H1 (cell line): Measurements from ENCODE around the gene CAVIN2. TPM values are rescaled to one million over a fixed set of nuclear protein-coding genes. Genes with fewer than 3 reads are reported as not detected.

ENCODE experiments used
- CTCF ChIA-PET: fragments of 300-600 bp; sonication (Branson Sonifier 250); formaldehyde crosslinking; loops from one replicate; lab custom pipeline; 2021; ENCODE audit not compliant: partially characterized antibody; lab: Charles Lee
- POLR2A ChIA-PET: fragments of 300-600 bp; sonication (Branson Sonifier 250); formaldehyde crosslinking; loops from one replicate; lab custom pipeline; 2021; ENCODE audit warnings: inconsistent platforms; ENCODE audit not compliant: partially characterized antibody; lab: Charles Lee
- DNase-seq, 2 experiments: peaks; one replicate each; pipeline versions ENCODE4 v3.0.0 to v3.0.0-alpha.2; 2010 to 2022; ENCODE audit warnings: low spot score in 2 of 2, low read depth in 1 of 2, mixed read lengths in 1 of 2
- FAIRE-seq: peaks from 2 replicates; lab custom pipeline; 2011; peaks lifted over from hg19 to GRCh38; lab: Jason Lieb, UNC
- H2AFZ ChIP-seq: 2 replicates; pipeline ENCODE4 v1.8.1; 2012; ENCODE audit warnings: low read length, inconsistent platforms
- H2AK5ac ChIP-seq: 2 replicates; pipeline ENCODE4 v1.6.1; 2013; ENCODE audit warnings: low read depth, low read length
- H2BK120ac ChIP-seq: replicated peaks from 2 replicates; pipeline ENCODE3; 2013; ENCODE audit warnings: low read depth, low read length, inconsistent platforms
- H2BK12ac ChIP-seq: 2 replicates; pipeline ENCODE4 v1.6.1; 2013; ENCODE audit warnings: low read depth, low read length
- H2BK15ac ChIP-seq: 2 replicates; pipeline ENCODE4 v1.6.1; 2013; ENCODE audit warnings: low read length
- H2BK20ac ChIP-seq: 2 replicates; pipeline ENCODE4 v1.6.1; 2013; ENCODE audit warnings: low read length
- H2BK5ac ChIP-seq: 2 replicates; pipeline ENCODE4 v1.6.1; 2013; ENCODE audit warnings: low read depth, low read length
- H3K14ac ChIP-seq: 2 replicates; pipeline ENCODE4 v1.6.1; 2013; ENCODE audit warnings: inconsistent platforms; ENCODE audit not compliant: insufficient read length
- H3K18ac ChIP-seq: 2 replicates; pipeline ENCODE4 v1.6.1; 2013; ENCODE audit warnings: low read length; ENCODE audit errors: extremely low read depth
- H3K23ac ChIP-seq: 2 replicates; pipeline ENCODE4 v1.6.1; 2013; ENCODE audit warnings: inconsistent platforms; ENCODE audit not compliant: insufficient read length
- H3K23me2 ChIP-seq: 2 replicates; pipeline ENCODE4 v1.6.1; 2013; ENCODE audit warnings: low read depth, low read length
- H3K27ac ChIP-seq: 2 replicates; pipeline ENCODE4 v1.6.1; 2011; ENCODE audit warnings: low read depth, low read length, inconsistent platforms
- H3K27me3 ChIP-seq, 4 experiments: replicated peaks in 1 of 4; 1 replicate in 1 of 4; 2 replicates in 3 of 4; pipeline versions ENCODE4 v1.6.1 to v1.8.1; 2011 to 2013; ENCODE audit warnings: low read length in 3 of 4, mild to moderate bottlenecking in 3 of 4, inconsistent platforms in 2 of 4, mixed read lengths in 2 of 4, moderate library complexity in 1 of 4; ENCODE audit not compliant: control insufficient read depth in 3 of 4, insufficient read depth in 3 of 4; ENCODE audit errors: extremely low read depth in 1 of 4
- H3K36me3 ChIP-seq, 4 experiments: 2 replicates each; pipeline versions ENCODE4 v1.6.1 to v1.8.1; 2011 to 2013; ENCODE audit warnings: mild to moderate bottlenecking in 4 of 4, low read length in 3 of 4, moderate library complexity in 2 of 4, control low read depth in 1 of 4, inconsistent platforms in 1 of 4; ENCODE audit not compliant: insufficient read depth in 4 of 4, control insufficient read depth in 2 of 4
- H3K4ac ChIP-seq: replicated peaks from 2 replicates; pipeline ENCODE3; 2013; ENCODE audit warnings: low read length, low read depth, mixed read lengths, inconsistent platforms; ENCODE audit not compliant: insufficient read length
- H3K4me1 ChIP-seq, 4 experiments: replicated peaks in 1 of 4; 1 replicate in 1 of 4; 2 replicates in 3 of 4; pipeline versions ENCODE4 v1.6.1 to v1.8.1; 2011 to 2013; ENCODE audit warnings: low read length in 3 of 4, inconsistent platforms in 2 of 4, mixed read lengths in 1 of 4; ENCODE audit not compliant: insufficient read depth in 4 of 4, control insufficient read depth in 3 of 4
- H3K4me2 ChIP-seq, 2 experiments: 2 replicates each; pipeline versions ENCODE4 v1.6.1 to v1.8.1; 2011 to 2013; ENCODE audit warnings: low read depth in 2 of 2, low read length in 2 of 2, control low read depth in 1 of 2, inconsistent platforms in 1 of 2, mild to moderate bottlenecking in 1 of 2; ENCODE audit not compliant: insufficient read depth in 1 of 2
- H3K4me3 ChIP-seq, 4 experiments: fragments of 200-600, 300-600 bp in 1 of 4; sonication (generic), shearing (Covaris generic), sonication (Bioruptor Twin) in 1 of 4; 2 replicates each; pipeline versions ENCODE4 v1.5.1 to v1.8.1; 2011 to 2016; ENCODE audit warnings: low read length in 4 of 4, low read depth in 3 of 4, control low read depth in 2 of 4, inconsistent platforms in 2 of 4, mild to moderate bottlenecking in 2 of 4, mixed read lengths in 1 of 4, moderate library complexity in 1 of 4; ENCODE audit not compliant: insufficient read depth in 2 of 4; ENCODE audit errors: extremely low read depth in 1 of 4
- H3K56ac ChIP-seq: replicated peaks from 2 replicates; pipeline ENCODE3; 2013; ENCODE audit warnings: low read depth, mild to moderate bottlenecking, mixed read lengths, low read length, inconsistent platforms; ENCODE audit not compliant: insufficient read length
- H3K79me1 ChIP-seq: 2 replicates; pipeline ENCODE4 v1.6.1; 2013; ENCODE audit warnings: low read depth, low read length, control low read depth
- H3K79me2 ChIP-seq, 2 experiments: 2 replicates each; pipeline versions ENCODE4 v1.6.1 to v1.8.1; 2012 to 2013; ENCODE audit warnings: low read length in 2 of 2, mild to moderate bottlenecking in 2 of 2, inconsistent platforms in 1 of 2; ENCODE audit not compliant: insufficient read depth in 2 of 2, control insufficient read depth in 1 of 2
- H3K9ac ChIP-seq, 4 experiments: replicated peaks in 1 of 4; 1 replicate in 1 of 4; 2 replicates in 3 of 4; pipeline versions ENCODE4 v1.6.1 to v1.8.1; 2011 to 2013; ENCODE audit warnings: low read depth in 3 of 4, low read length in 3 of 4, control low read depth in 2 of 4, mild to moderate bottlenecking in 2 of 4, moderate library complexity in 2 of 4, inconsistent platforms in 1 of 4; ENCODE audit errors: extremely low read depth in 1 of 4
- H3K9me3 ChIP-seq, 2 experiments: 2 replicates each; pipeline versions ENCODE4 v1.6.1 to v1.8.1; 2012 to 2013; ENCODE audit warnings: mild to moderate bottlenecking in 2 of 2, moderate library complexity in 2 of 2, control low read depth in 1 of 2, inconsistent platforms in 1 of 2, low read depth in 1 of 2, low read length in 1 of 2, mixed read lengths in 1 of 2; ENCODE audit not compliant: insufficient read depth in 2 of 2
- H4K20me1 ChIP-seq, 2 experiments: replicated peaks in 1 of 2; 2 replicates each; pipeline versions ENCODE3 to v1.8.1; 2011 to 2013; ENCODE audit warnings: inconsistent platforms in 2 of 2, low read length in 2 of 2, mild to moderate bottlenecking in 1 of 2; ENCODE audit not compliant: insufficient read depth in 2 of 2, control insufficient read depth in 1 of 2
- H4K5ac ChIP-seq: 2 replicates; pipeline ENCODE4 v1.6.1; 2013; ENCODE audit warnings: low read length, low read depth, mixed read lengths, inconsistent platforms; ENCODE audit not compliant: insufficient read length
- H4K8ac ChIP-seq: 2 replicates; pipeline ENCODE4 v1.8.0; 2013; ENCODE audit warnings: mild to moderate bottlenecking, moderate library complexity, low read length, inconsistent platforms; ENCODE audit not compliant: insufficient read depth; ENCODE audit errors: extremely low read depth
- H4K91ac ChIP-seq: replicated peaks from 2 replicates; pipeline ENCODE3; 2013; ENCODE audit warnings: low read length, mixed read lengths, inconsistent platforms; ENCODE audit not compliant: insufficient read length
- CHD2 ChIP-seq: IDR thresholded peaks from 2 replicates; pipeline ENCODE4 v1.6.1; 2012; ENCODE audit warnings: low read length, improper control_type of control experiment
- CREB1 ChIP-seq: IDR thresholded peaks from 2 replicates; pipeline ENCODE4 v1.6.1; 2012; ENCODE audit warnings: inconsistent platforms
- HDAC2 ChIP-seq, 2 experiments: fragments of 300-600 bp in 1 of 2; sonication (generic) in 1 of 2; IDR thresholded peaks; 2 replicates each; pipeline ENCODE4 v1.6.1; 2011 to 2012; ENCODE audit warnings: low read depth in 2 of 2, low read length in 2 of 2, mild to moderate bottlenecking in 2 of 2, moderate library complexity in 2 of 2, borderline replicate concordance in 1 of 2, inconsistent platforms in 1 of 2
- PHF8 ChIP-seq: fragments of 200-600 bp; sonication (generic); conservative IDR thresholded peaks from 2 replicates; pipeline ENCODE4 v1.7.1; 2012; ENCODE audit warnings: low read depth, mild to moderate bottlenecking, inconsistent platforms, low read length, moderate library complexity
- POLR2A ChIP-seq, 2 experiments: IDR thresholded peaks; 1 replicate in 1 of 2; 2 replicates in 1 of 2; pipeline ENCODE4 v1.6.1; 2011; ENCODE audit warnings: low read depth in 2 of 2, low read length in 2 of 2, mild to moderate bottlenecking in 2 of 2; ENCODE audit errors: control extremely low read depth in 1 of 2
- RBBP5 ChIP-seq: IDR thresholded peaks from 2 replicates; pipeline ENCODE4 v1.7.1; 2012; ENCODE audit warnings: low read depth, mild to moderate bottlenecking, inconsistent platforms, low read length, moderate library complexity, borderline replicate concordance
- RFX5 ChIP-seq: IDR thresholded peaks from 2 replicates; pipeline ENCODE4 v1.6.1; 2011; ENCODE audit warnings: low read depth, low read length, improper control_type of control experiment, borderline replicate concordance
- SIX5 ChIP-seq: IDR thresholded peaks from 2 replicates; pipeline ENCODE4 v1.6.1; 2011; ENCODE audit warnings: mild to moderate bottlenecking, low read depth, low read length
- SP4 ChIP-seq: IDR thresholded peaks from 2 replicates; pipeline ENCODE4 v1.6.1; 2012; ENCODE audit warnings: low read length, inconsistent platforms
- TAF1 ChIP-seq: IDR thresholded peaks from 2 replicates; pipeline ENCODE4 v1.6.1; 2011; ENCODE audit warnings: mild to moderate bottlenecking, low read depth, low read length
- TEAD4 ChIP-seq: IDR thresholded peaks from 2 replicates; pipeline ENCODE4 v1.6.1; 2012; ENCODE audit warnings: low read depth, low read length, inconsistent platforms, mixed read lengths
- YY1 ChIP-seq: IDR thresholded peaks from 2 replicates; pipeline ENCODE4 v1.6.1; 2011; ENCODE audit warnings: low read depth, mild to moderate bottlenecking, low read length
- ZNF274 ChIP-seq: IDR thresholded peaks from 2 replicates; pipeline ENCODE4 v1.7.0; 2012; ENCODE audit warnings: low read length, borderline replicate concordance; ENCODE audit errors: extremely low read depth
- WGBS, 2 experiments: shearing (Covaris generic) in 1 of 2; methylation state at CpG; one replicate each; pipeline versions ENCODE4 v1.1.6 to v1.1.7; 2013 to 2015; ENCODE audit warnings: low lambda C conversion rate in 2 of 2, mixed read lengths in 2 of 2, inconsistent platforms in 1 of 2, low coverage in 1 of 2, missing lambda C conversion rate in 1 of 2; ENCODE audit not compliant: insufficient replicate concordance in 2 of 2, insufficient coverage in 1 of 2, insufficient read length in 1 of 2; ENCODE audit errors: extremely low coverage in 1 of 2, missing lambda C conversion rate in 1 of 2; 5-methylcytosine and 5-hydroxymethylcytosine counted together
- polyA plus RNA-seq, 7 experiments: library from polyadenylated mRNA; depleted of rRNA in 3 of 7; stranded (reverse) in 5 of 7; unstranded in 2 of 7; fragments of >200 nt in 5 of 7; fragments of 200-250 nt in 2 of 7; gene quantifications; 1 replicate in 5 of 7; 2 replicates in 1 of 7; 4 replicates in 1 of 7; pipeline versions ENCODE4 v1.2.1 to v1.2.3, GENCODE V29; 2011 to 2013; ENCODE audit warnings: missing spikeins in 2 of 7, mixed read lengths in 2 of 7
- total RNA-seq: library from RNA; stranded (reverse); fragmentation: NEBNext Ultra II Directional; extraction: Animal tissue kit (Norgen Biotek cat#: 25700); gene quantifications from 2 replicates; pipeline ENCODE4 v1.2.1, GENCODE V29; 2021
- TF ChIP-seq, protein P1 (sequence below): IDR thresholded peaks from 2 replicates; pipeline ENCODE4 v1.6.1; 2012; ENCODE audit warnings: inconsistent platforms
- TF ChIP-seq, protein P2 (sequence below): IDR thresholded peaks from 2 replicates; pipeline ENCODE4 v1.6.1; 2012; ENCODE audit warnings: inconsistent platforms

The CAVIN2 gene
- total and polyA plus RNA-seq, 2 of the 8 experiments (the other 6 are each of a cell fraction or from before 2014, with no cell fraction given), result 0.03 TPM; not detected in 1

DNA sequence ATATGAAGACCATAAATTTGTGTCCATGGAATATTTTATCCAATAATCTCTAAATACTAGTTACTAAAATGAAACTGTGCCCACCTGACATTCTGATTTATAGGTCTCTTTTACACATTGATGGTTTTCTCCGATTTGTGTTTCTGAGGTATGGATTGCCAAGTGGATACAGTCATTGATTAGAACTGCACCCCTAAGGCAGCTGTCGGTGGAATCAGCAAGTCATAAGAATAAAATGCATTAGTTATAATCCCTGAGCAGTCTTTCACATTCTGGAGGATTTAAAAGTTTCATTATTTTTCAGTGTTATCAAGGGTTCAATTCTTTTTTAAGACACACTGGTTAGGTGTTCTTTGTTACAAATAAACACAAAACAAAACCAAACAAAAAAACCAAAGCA, 6.0 kb downstream of the CAVIN2 start:
- TF ChIP-seq HDAC2 (IDR thresholded peaks at IDR 0.05; ENCODE audit: borderline replicate concordance in 1 of 2, low read depth in 2 of 2, low read length in 2 of 2), result no peak
- TF ChIP-seq SIX5, result no peak
- TF ChIP-seq TAF1, result no peak
- TF ChIP-seq PHF8, result no peak
- no peak for TF ChIP-seq TEAD4
- TF ChIP-seq, protein P1, sequence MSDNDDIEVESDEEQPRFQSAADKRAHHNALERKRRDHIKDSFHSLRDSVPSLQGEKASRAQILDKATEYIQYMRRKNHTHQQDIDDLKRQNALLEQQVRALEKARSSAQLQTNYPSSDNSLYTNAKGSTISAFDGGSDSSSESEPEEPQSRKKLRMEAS, result no peak
- no peak for TF ChIP-seq SP4
- TF ChIP-seq, protein P2, sequence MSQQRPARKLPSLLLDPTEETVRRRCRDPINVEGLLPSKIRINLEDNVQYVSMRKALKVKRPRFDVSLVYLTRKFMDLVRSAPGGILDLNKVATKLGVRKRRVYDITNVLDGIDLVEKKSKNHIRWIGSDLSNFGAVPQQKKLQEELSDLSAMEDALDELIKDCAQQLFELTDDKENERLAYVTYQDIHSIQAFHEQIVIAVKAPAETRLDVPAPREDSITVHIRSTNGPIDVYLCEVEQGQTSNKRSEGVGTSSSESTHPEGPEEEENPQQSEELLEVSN, result no peak
- no peak for TF ChIP-seq CREB1
- no peak for TF ChIP-seq RFX5
- TF ChIP-seq RBBP5, result no peak
- no peak for TF ChIP-seq CHD2
- TF ChIP-seq YY1, result no peak
- no peak for TF ChIP-seq POLR2A (IDR thresholded peaks at IDR 0.05; ENCODE audit: control extremely low read depth in 1 of 2, low read depth in 2 of 2, low read length in 2 of 2)
- TF ChIP-seq ZNF274, result no peak
- H3K56ac ChIP-seq, result no peak overlapping the region
- no peak overlapping the region for H3K23ac ChIP-seq
- H3K79me2 ChIP-seq, result no peaks in the 10 kb centered on the region; a peak in 1 of 4 replicates
- no peaks in the 10 kb centered on the region for H3K79me1 ChIP-seq
- 92% methylated on average over 2 of the region's 2 CpGs; no CpG with 5 or more reads in 1 of the 2 experiments for WGBS, 2 experiments
- no peak overlapping the region for H2AFZ ChIP-seq
- H2BK120ac ChIP-seq, result no peak overlapping the region
- no peaks in the 10 kb centered on the region for H4K20me1 ChIP-seq
- H2BK5ac ChIP-seq, result no peak overlapping the region
- H3K27me3 ChIP-seq, result no peaks in the 10 kb centered on the region
- no peak overlapping the region for H3K27ac ChIP-seq
- no peaks in the 10 kb centered on the region for H3K9me3 ChIP-seq
- no peak overlapping the region for H3K4ac ChIP-seq
- H2BK20ac ChIP-seq, result no peak overlapping the region
- no peak overlapping the region for H3K14ac ChIP-seq
- H3K36me3 ChIP-seq, result no peaks in the 10 kb centered on the region
- H2BK15ac ChIP-seq, result no peak overlapping the region
- H3K23me2 ChIP-seq, result no peaks in the 10 kb centered on the region
- H3K4me3 ChIP-seq, result no peak overlapping the region
- no peak overlapping the region for H2BK12ac ChIP-seq
- no peak overlapping the region for H3K4me2 ChIP-seq
- FAIRE-seq (no peak), DNase-seq (no peak)
- H4K5ac ChIP-seq, result no peak overlapping the region
- H3K4me1 ChIP-seq, result peaks cover 0 to 5% (median 0%) of the 10 kb centered on the region in 4 experiments; a peak in 1 of 7 replicates
- no peak overlapping the region for H3K9ac ChIP-seq
- ChIA-PET POLR2A (no interaction called here), CTCF (interaction anchor here (0.6 to 3.5 kb wide), 7 partner anchors 9 to 324 kb away, joined by 3 to 24 read pairs (median 5); no protein-coding TSS in a partner anchor)
- no peak overlapping the region for H4K8ac ChIP-seq
- no peak overlapping the region for H2AK5ac ChIP-seq
- no peak overlapping the region for H3K18ac ChIP-seq
- H4K91ac ChIP-seq, result no peak overlapping the region
